ENCODE results near the gene ANKRD23. TPM values are rescaled to one million over a fixed set of nuclear protein-coding genes. Genes with fewer than 3 reads are reported as not detected.

Gene ANKRD23
- total RNA-seq, 3 donors from 2014 or later, result 3.2 to 5.1 (median 4.9) TPM

DNA sequence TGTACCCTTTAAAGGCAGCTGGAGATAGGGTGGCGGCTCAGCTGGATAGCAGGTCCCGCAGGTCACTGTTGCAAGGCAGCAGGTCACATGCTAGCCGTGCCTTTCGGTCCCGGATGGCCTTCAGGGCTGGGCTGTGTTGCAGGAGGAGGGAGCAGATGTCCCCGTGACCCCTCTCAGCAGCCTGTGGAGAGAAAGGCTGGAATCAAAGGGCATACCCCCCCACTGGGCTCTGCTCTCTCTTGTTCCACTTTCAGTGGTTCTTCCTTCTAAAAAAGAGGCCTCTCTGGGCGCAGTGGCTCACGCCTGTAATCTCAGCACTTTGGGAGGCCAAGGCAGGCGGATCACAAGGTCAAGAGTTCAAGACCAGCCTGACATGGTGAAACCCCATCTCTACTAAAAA, 4.4 kb upstream of the ANKRD23 start:
- no peak for ATAC-seq
- Histone ChIP-seq H3K4me3 (no peak overlapping the region), H3K4me1 (ENCODE audit: low read depth) (no peaks in the 10 kb centered on the region), H3K36me3 (ENCODE audit: low read depth) (no peaks in the 10 kb centered on the region), H3K9me3 (no peaks in the 10 kb centered on the region)
- TF ChIP-seq, protein P1, sequence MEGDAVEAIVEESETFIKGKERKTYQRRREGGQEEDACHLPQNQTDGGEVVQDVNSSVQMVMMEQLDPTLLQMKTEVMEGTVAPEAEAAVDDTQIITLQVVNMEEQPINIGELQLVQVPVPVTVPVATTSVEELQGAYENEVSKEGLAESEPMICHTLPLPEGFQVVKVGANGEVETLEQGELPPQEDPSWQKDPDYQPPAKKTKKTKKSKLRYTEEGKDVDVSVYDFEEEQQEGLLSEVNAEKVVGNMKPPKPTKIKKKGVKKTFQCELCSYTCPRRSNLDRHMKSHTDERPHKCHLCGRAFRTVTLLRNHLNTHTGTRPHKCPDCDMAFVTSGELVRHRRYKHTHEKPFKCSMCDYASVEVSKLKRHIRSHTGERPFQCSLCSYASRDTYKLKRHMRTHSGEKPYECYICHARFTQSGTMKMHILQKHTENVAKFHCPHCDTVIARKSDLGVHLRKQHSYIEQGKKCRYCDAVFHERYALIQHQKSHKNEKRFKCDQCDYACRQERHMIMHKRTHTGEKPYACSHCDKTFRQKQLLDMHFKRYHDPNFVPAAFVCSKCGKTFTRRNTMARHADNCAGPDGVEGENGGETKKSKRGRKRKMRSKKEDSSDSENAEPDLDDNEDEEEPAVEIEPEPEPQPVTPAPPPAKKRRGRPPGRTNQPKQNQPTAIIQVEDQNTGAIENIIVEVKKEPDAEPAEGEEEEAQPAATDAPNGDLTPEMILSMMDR (IDR thresholded peaks at IDR 0.05), result no peak
- intact Hi-C loops (cut with DNase I, micrococcal nuclease), result no loop called here
- no peak for DNase-seq

- ATAC-seq (no peak), DNase-seq (no peak)
- Histone ChIP-seq H3K36me3 (ENCODE audit: low read depth) (no peaks in the 10 kb centered on the region), H3K9me3 (no peaks in the 10 kb centered on the region), H3K4me1 (ENCODE audit: low read depth) (no peaks in the 10 kb centered on the region), H3K4me3 (no peak overlapping the region)
- TF ChIP-seq, protein P1 (IDR thresholded peaks at IDR 0.05), result no peak
- intact Hi-C loops (cut with DNase I, micrococcal nuclease), result no loop called here
Measured at GRCh38 chr2:96847586-96847985, 3.8 kb upstream of the ANKRD23 start.

DNA sequence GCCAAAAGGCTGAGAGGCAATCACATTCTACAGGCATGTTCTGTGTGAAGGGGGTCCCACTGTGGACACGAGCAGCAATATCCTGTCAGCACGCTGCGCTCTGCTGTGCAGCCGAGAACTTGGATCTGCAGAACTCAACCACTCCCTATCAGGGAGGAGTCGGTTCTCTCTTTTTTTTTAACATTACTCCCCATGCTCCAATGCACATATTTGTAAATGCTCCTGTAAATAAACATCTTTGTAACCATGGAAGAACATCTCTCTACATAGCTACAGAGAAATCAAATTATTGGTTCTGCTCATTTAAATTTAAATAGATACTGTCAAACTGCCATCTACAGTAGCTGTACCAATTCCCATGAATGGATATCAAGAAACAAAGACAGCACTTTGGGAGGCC, 3.0 kb upstream of the ANKRD23 start:
- H3K4me1 ChIP-seq (ENCODE audit: low read depth), result no peaks in the 10 kb centered on the region
- intact Hi-C loops (cut with DNase I, micrococcal nuclease), result no loop called here
- no peaks in the 10 kb centered on the region for H3K36me3 ChIP-seq (ENCODE audit: low read depth)

DNA sequence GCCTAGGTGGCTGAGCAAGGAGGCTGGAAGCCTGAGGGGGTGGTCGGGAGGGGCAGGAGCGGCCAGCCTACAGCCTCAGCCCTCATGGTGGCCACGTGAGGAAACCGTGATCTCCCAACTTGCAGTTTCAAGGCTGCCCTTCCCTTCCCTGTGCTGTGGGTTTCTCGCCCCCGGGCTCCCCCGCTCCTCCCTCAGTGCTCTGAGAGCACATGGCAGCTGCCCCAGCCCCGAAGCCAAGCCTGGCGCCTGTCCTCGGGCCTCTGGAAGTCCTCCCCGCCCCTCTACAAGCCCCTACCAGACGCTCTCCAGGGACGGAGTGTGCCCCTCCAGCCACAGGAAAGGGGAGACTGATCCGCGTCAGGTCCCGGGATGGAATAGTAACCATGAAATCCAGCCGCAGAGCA, 586 bp upstream of the ANKRD23 start:
- no peaks in the 10 kb centered on the region for H3K9me3 ChIP-seq
- DNase-seq, result no peak
- peaks cover 5% of the 10 kb centered on the region for H3K4me1 ChIP-seq (ENCODE audit: low read depth)
- intact Hi-C loops (cut with DNase I, micrococcal nuclease), result no loop called here
- TF ChIP-seq, protein P1 (IDR thresholded peaks at IDR 0.05), result no peak
- H3K36me3 ChIP-seq (ENCODE audit: low read depth), result no peaks in the 10 kb centered on the region
- no peak for ATAC-seq
- H3K4me3 ChIP-seq, result no peak overlapping the region

More for the DNA sequence above, 3.0 kb upstream of the ANKRD23 start:
- no peak overlapping the region for H3K4me3 ChIP-seq
- DNase-seq (no peak), ATAC-seq (no peak)
- TF ChIP-seq, protein P1 (IDR thresholded peaks at IDR 0.05), result no peak
- no peaks in the 10 kb centered on the region for H3K9me3 ChIP-seq

DNA sequence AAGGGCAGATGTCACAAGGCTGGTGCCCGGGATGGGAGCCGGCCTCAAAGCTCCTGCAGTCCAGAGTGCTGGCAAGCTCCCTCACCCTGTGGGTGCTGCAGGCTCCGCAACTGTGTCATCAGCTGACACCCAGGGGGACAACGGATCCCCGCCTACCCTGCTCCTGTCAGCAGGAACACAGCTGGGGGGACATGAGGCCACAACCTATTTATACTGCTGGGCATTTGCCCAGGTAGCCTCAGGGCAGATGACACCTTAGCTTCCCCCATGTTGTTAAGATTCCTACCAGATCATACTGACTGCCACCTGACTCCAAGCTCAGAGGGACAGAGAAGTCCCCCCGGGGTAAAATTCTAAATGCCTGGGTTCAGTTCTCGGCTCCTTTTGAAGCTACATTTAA, 1.2 kb downstream of the ANKRD23 start:
- TF ChIP-seq, protein P1 (IDR thresholded peaks at IDR 0.05), result no peak
- no peak for ATAC-seq

More for the DNA sequence above, 1.2 kb downstream of the ANKRD23 start:
- H3K9me3 ChIP-seq, result no peaks in the 10 kb centered on the region
- H3K4me3 ChIP-seq, result no peak overlapping the region
- no peaks in the 10 kb centered on the region for H3K36me3 ChIP-seq (ENCODE audit: low read depth)
- intact Hi-C loops (cut with DNase I, micrococcal nuclease), result no loop called here
- H3K4me1 ChIP-seq (ENCODE audit: low read depth), result peaks cover 11% of the 10 kb centered on the region
- DNase-seq, result no peak
